Spleen (tissue), 7 donors: ENCODE results near the gene NAALADL2.

Experiments used
- POLR2A ChIP-seq, 3 donors: fragments of 450-650 bp; IDR thresholded peaks; one replicate each; pipeline ENCODE4 v1.5.1; 2017; ENCODE audit warnings: antibody characterized with exemption in 3 of 3, mild to moderate bottlenecking in 1 of 3
- POLR2AphosphoS5 ChIP-seq, 3 donors: sonication (generic); formaldehyde crosslinking; IDR thresholded peaks; one replicate each; pipeline ENCODE4 v1.5.1; 2017; ENCODE audit warnings: antibody characterized with exemption in 3 of 3
- TF ChIP-seq, protein P1 (sequence below), 11 experiments: fragments of 200-600 bp in 7 of 11; fragments of 450-650 bp in 4 of 11; sonication (generic) in 4 of 11; IDR thresholded peaks in 8 of 11; conservative IDR thresholded peaks in 3 of 11; 1 replicate in 7 of 11; 2 replicates in 4 of 11; pipeline versions ENCODE4 v1.4.0 to v1.8.0; 2016 to 2021; ENCODE audit warnings: antibody characterized with exemption in 11 of 11, inconsistent platforms in 4 of 11, mild to moderate bottlenecking in 1 of 11
- donor health status: DM: no; HTN: no; CAD: no; lungs with moderate emphysema.
- donor health status: DM: no; HTN: no; CAD: no.
- donor health status: DM: no; HTN: no; CAD: no.

DNA sequence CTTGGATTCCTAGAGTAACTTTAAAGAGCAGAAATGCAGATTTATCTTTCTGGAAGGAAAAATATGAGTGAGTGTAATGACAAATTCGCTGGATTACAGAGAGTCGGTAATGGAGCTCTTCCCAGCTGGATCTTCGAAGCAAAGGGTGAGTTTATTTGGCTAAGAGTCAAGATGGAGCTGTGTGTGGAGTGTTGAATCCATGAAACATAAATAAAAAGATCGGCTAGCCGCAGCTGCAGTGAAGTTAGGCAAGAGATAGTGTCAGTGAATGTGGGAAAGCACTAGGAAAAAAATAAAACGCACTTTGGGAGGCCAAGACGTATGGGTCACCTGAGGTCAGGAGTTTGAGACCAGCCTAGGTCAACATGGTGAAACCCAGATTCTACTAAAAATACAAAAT lies 10.3 kb downstream of the NAALADL2 start:
- TF ChIP-seq, protein P1, sequence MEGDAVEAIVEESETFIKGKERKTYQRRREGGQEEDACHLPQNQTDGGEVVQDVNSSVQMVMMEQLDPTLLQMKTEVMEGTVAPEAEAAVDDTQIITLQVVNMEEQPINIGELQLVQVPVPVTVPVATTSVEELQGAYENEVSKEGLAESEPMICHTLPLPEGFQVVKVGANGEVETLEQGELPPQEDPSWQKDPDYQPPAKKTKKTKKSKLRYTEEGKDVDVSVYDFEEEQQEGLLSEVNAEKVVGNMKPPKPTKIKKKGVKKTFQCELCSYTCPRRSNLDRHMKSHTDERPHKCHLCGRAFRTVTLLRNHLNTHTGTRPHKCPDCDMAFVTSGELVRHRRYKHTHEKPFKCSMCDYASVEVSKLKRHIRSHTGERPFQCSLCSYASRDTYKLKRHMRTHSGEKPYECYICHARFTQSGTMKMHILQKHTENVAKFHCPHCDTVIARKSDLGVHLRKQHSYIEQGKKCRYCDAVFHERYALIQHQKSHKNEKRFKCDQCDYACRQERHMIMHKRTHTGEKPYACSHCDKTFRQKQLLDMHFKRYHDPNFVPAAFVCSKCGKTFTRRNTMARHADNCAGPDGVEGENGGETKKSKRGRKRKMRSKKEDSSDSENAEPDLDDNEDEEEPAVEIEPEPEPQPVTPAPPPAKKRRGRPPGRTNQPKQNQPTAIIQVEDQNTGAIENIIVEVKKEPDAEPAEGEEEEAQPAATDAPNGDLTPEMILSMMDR (IDR thresholded peaks at IDR 0.05 in 8 of 11, conservative IDR thresholded peaks at IDR 0.05 in 3 of 11), result no peak
- TF ChIP-seq POLR2AphosphoS5 (IDR thresholded peaks at IDR 0.05) (no peak), POLR2A (IDR thresholded peaks at IDR 0.05) (no peak)
